ENCODE results near the gene NCOA7. TPM values are rescaled to one million over a fixed set of nuclear protein-coding genes. Genes with fewer than 3 reads are reported as not detected.

NCOA7 gene
- polyA plus RNA-seq, 1 of the 3 experiments (the other 2 are of a cell fraction): 16.3 TPM

DNA sequence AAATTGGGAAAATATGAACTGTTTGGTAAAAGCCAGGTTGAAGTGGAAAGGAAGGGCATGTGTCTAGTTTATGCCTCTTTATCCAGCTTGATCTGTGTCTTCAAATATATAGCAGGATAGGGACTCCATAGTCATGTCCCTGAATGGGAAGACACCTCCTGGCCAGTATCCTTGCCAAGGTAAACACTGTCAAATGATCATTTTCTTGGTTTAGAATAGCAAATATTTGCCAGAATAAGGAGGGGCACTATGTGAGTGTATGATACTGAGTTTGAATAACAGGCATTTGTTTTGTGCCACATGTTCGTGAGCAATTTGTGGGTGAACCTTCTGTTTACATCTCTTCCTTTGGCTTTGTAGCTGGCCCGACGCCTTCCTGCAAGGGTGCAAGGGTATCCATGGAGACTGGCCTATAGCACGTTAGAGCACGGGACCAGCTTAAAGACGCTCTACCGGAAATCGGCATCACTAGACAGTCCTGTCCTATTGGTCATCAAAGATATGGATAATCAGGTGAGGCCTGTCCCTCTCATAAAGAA, 131.6 kb downstream of the NCOA7 start:
- no peaks in the 10 kb centered on the region for H3F3A ChIP-seq (replicated peaks; ENCODE audit: insufficient read depth)
- no peak for DNase-seq
- H3K9ac ChIP-seq: no peak overlapping the region
- no peak overlapping the region for H3K27ac ChIP-seq (ENCODE audit: low read depth in 2 of 2, low read length in 1 of 2)
- no peak overlapping the region for H2AFZ ChIP-seq (ENCODE audit: low read depth)
- H3K9me2 ChIP-seq: no peaks in the 10 kb centered on the region
- no peak overlapping the region for H3K4me3 ChIP-seq (ENCODE audit: low read depth in 2 of 2, low read length in 1 of 2)
- no peaks in the 10 kb centered on the region for H3K9me3 ChIP-seq
- H3K4me2 ChIP-seq: no peak overlapping the region
- no peak for TF ChIP-seq MEF2A (IDR thresholded peaks at IDR 0.05; ENCODE audit: borderline replicate concordance, low read depth)
- no peak for TF ChIP-seq TCF12 (IDR thresholded peaks at IDR 0.05)
- no peak for TF ChIP-seq FOSL2 (IDR thresholded peaks at IDR 0.05; ENCODE audit: borderline replicate concordance, low read depth)
- no peak for TF ChIP-seq NFIC (IDR thresholded peaks at IDR 0.05; ENCODE audit: borderline replicate concordance)
- no peak for TF ChIP-seq FOXM1 (IDR thresholded peaks at IDR 0.05; ENCODE audit: low read depth)
- TF ChIP-seq MAX (IDR thresholded peaks at IDR 0.05; ENCODE audit: low read depth): no peak
- TF ChIP-seq, protein P1, sequence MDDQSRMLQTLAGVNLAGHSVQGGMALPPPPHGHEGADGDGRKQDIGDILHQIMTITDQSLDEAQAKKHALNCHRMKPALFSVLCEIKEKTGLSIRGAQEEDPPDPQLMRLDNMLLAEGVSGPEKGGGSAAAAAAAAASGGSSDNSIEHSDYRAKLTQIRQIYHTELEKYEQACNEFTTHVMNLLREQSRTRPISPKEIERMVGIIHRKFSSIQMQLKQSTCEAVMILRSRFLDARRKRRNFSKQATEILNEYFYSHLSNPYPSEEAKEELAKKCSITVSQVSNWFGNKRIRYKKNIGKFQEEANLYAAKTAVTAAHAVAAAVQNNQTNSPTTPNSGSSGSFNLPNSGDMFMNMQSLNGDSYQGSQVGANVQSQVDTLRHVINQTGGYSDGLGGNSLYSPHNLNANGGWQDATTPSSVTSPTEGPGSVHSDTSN (IDR thresholded peaks at IDR 0.05): no peak
- TF ChIP-seq TAF1 (IDR thresholded peaks at IDR 0.05; ENCODE audit: borderline replicate concordance, low read depth, low read length): no peak
- TF ChIP-seq REST (IDR thresholded peaks at IDR 0.05; ENCODE audit: low read depth, low read length): no peak
- TF ChIP-seq EP300 (IDR thresholded peaks at IDR 0.05; ENCODE audit: borderline replicate concordance in 1 of 2, low read depth in 1 of 2, low read length in 1 of 2): no peak
- TF ChIP-seq RCOR1 (IDR thresholded peaks at IDR 0.05; ENCODE audit: low read length): no peak
- TF ChIP-seq ELF1 (IDR thresholded peaks at IDR 0.05): no peak
- TF ChIP-seq SIN3A (IDR thresholded peaks at IDR 0.05; ENCODE audit: borderline replicate concordance, low read depth, low read length): no peak
- no peak for TF ChIP-seq IRF3 (IDR thresholded peaks at IDR 0.05; ENCODE audit: low read depth, low read length)
- H3K36me3 ChIP-seq (replicated peaks in 1 of 2; ENCODE audit: control insufficient read depth in 1 of 2, insufficient read depth in 2 of 2, low read length in 1 of 2): peaks cover 22 to 76% of the 10 kb centered on the region in 2 experiments
- 95% methylated on average over 8 of the region's 8 CpGs for WGBS (ENCODE audit: low lambda C conversion rate)
- POLR2A ChIA-PET: no interaction called here
- H3K79me2 ChIP-seq (ENCODE audit: insufficient read depth): no peaks in the 10 kb centered on the region
- H4K20me1 ChIP-seq (ENCODE audit: insufficient read depth): no peaks in the 10 kb centered on the region
- H3K4me1 ChIP-seq (ENCODE audit: control insufficient read depth in 1 of 2, insufficient read depth in 2 of 2, low read depth in 1 of 2, low read length in 1 of 2): peaks cover 0 to 11% of the 10 kb centered on the region in 2 experiments; a peak in 2 of 4 replicates
- H3K27me3 ChIP-seq (ENCODE audit: insufficient read depth): no peaks in the 10 kb centered on the region
- CTCF ChIA-PET: interaction anchor here (1.6 to 4.2 kb wide), 2 partner anchors 17 to 51 kb away, joined by 3 to 13 read pairs; no protein-coding TSS in a partner anchor

Measured in SK-N-SH (cell line).